ENCODE measurements around the gene PSMD13.

Gene PSMD13

DNA sequence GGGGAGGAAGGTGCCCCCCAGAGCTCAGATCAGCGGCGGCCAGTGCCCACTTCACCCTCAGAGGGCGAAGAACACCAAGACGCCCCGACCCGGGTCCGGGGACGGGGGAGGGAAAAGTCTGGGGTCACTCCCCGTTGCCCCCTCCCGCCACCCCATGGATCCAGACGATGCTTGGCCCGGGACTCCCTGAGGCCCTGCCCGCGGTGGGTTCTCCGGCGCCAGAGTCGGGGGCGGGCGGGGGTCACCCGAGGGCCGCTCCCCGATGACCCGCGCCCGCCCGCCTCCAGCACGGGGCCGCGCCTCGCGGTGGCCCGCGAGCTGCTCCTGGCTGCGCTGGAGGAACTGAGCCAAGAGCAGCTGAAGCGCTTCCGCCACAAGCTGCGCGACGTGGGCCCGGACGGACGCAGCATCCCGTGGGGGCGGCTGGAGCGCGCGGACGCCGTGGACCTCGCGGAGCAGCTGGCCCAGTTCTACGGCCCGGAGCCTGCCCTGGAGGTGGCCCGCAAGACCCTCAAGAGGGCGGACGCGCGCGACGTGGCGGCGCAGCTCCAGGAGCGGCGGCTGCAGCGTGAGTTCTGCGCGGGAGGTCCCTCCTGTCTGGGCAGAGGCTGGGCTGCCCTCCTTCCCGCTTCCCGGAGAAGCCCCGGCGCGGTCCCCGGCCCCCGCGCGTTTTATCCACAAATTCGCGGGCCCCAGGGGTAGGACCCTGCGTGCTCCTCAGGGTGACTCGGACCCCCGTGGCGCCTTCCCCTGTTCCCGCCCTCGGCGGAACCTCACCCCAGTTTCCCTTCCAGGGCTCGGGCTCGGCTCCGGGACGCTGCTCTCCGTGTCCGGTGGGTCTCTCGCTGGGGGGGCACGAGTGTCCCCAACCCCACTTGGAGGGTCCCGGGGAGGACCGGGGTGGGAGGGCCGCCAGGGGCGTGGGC, 42.5 kb downstream of the PSMD13 start:
- peak; percentile 32 for DNase-seq

DNA sequence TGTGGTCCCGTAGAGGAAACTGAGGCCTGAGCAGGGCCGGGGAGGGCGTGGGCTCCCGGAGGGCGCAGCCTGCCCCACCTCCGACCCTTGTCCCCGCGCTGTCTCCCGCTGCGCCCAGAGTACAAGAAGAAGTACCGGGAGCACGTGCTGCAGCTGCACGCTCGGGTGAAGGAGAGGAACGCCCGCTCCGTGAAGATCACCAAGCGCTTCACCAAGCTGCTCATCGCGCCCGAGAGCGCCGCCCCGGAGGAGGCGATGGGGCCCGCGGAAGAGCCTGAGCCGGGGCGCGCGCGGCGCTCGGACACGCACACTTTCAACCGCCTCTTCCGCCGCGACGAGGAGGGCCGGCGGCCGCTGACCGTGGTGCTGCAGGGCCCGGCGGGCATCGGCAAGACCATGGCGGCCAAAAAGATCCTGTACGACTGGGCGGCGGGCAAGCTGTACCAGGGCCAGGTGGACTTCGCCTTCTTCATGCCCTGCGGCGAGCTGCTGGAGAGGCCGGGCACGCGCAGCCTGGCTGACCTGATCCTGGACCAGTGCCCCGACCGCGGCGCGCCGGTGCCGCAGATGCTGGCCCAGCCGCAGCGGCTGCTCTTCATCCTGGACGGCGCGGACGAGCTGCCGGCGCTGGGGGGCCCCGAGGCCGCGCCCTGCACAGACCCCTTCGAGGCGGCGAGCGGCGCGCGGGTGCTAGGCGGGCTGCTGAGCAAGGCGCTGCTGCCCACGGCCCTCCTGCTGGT, 43.4 kb downstream of the PSMD13 start:
- DNase-seq, result peak; percentile 61

DNA sequence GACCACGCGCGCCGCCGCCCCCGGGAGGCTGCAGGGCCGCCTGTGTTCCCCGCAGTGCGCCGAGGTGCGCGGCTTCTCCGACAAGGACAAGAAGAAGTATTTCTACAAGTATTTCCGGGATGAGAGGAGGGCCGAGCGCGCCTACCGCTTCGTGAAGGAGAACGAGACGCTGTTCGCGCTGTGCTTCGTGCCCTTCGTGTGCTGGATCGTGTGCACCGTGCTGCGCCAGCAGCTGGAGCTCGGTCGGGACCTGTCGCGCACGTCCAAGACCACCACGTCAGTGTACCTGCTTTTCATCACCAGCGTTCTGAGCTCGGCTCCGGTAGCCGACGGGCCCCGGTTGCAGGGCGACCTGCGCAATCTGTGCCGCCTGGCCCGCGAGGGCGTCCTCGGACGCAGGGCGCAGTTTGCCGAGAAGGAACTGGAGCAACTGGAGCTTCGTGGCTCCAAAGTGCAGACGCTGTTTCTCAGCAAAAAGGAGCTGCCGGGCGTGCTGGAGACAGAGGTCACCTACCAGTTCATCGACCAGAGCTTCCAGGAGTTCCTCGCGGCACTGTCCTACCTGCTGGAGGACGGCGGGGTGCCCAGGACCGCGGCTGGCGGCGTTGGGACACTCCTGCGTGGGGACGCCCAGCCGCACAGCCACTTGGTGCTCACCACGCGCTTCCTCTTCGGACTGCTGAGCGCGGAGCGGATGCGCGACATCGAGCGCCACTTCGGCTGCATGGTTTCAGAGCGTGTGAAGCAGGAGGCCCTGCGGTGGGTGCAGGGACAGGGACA, 44.1 kb downstream of the PSMD13 start:
- peak; percentile 56 for DNase-seq

DNA sequence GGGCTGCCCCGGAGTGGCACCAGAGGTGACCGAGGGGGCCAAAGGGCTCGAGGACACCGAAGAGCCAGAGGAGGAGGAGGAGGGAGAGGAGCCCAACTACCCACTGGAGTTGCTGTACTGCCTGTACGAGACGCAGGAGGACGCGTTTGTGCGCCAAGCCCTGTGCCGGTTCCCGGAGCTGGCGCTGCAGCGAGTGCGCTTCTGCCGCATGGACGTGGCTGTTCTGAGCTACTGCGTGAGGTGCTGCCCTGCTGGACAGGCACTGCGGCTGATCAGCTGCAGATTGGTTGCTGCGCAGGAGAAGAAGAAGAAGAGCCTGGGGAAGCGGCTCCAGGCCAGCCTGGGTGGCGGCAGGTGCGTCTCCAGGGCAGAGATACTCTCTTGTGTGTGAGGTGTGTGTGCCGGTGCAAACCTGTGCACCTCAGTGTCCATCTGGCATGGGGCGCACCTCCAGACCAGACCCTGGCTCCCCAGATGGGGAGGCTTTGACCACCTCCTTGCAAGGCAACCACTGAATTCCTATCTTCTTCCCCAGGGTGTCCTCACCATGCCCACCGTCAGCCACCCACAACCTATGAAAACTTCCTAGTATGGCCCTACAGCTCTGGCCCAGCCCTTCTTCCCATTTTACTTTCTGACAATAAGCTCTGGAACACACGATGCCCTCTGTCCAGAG, 44.8 kb downstream of the PSMD13 start:
- DNase-seq, result peak; percentile 62

DNA sequence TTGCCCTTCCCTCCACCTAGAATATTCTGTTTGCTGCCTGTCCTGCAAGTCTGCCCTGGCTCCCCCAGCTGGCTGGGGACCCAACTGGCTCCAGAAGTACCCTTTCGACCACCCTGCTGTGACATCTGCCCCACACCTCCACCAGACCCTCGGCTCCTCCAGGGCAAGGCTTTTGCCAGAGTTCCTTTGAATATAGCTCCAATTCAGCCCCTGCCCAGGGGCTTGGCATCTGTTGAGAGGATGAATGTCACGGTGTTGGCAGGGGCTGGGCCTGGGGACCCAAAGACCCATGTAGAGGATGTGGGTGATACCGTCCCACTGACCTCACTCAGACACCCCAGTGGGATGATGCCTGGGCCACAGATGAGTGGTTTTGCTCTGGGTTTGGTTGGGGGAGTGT, 45.4 kb downstream of the PSMD13 start:
- DNase-seq, result no peak

DNA sequence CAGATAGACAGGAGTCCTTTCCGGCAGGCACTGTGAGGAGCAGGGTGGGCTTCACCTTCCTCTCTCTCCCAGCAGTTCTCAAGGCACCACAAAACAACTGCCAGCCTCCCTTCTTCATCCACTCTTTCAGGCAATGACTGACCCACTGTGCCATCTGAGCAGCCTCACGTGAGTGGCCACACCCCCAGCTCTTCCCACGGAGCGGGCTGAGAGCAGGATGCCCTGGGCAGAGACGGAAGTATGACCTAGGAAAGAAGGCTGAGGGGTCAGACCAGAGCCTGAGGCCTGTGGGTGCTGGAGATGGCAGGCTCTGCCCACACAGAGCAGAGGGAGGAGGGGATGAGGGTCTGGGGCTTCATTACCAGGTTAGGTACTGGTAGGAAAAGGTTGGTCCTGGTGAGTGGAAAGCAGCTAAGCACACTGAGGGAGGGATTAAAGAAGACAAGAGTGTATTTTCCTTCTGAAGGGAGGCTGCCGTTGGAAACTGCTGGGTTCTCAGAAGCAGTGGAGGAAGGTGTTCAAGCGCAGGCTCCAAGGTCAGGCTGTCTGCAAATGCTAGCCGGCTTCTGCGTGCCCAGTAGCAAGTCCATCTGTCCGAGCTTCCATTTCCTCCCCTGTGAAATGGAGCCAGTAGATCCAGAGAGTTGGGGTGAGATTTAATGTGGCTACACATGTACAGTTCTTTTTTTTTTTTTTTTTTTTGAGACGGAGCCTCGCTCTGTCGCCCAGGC, 46.0 kb downstream of the PSMD13 start:
- peak; percentile 37 for DNase-seq

DNA sequence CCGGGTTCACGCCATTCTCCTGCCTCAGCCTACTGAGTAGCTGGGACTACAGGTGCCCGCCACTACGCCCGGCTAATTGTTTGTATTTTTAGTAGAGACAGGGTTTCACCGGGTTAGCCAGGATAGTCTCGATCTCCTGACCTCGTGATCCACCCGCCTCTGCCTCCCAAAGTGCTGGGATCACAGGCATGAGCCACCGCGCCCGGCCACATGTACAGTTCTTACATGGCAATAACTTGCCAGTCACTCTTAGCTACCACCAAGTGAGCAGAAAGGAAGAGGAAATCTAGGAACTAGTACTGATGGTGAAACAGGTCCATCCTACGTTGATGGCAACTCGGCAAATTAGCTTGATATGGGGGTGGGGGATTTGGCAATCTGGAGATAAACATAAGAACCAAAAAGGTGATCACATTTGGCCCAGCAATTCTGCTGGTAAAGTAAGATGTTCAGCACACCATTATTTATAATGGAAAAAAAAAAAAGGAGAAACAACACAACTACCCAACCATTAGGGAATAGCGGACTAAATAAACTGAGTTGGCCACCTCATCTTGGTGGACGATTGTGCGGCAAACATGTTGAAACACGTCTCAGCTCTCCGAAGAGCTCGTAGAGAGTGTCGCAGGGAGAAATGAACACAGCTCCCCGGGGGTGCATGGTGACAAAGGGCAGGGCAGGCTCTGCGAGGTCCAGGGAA, 46.8 kb downstream of the PSMD13 start:
- DNase-seq, result peak; percentile 34

DNA sequence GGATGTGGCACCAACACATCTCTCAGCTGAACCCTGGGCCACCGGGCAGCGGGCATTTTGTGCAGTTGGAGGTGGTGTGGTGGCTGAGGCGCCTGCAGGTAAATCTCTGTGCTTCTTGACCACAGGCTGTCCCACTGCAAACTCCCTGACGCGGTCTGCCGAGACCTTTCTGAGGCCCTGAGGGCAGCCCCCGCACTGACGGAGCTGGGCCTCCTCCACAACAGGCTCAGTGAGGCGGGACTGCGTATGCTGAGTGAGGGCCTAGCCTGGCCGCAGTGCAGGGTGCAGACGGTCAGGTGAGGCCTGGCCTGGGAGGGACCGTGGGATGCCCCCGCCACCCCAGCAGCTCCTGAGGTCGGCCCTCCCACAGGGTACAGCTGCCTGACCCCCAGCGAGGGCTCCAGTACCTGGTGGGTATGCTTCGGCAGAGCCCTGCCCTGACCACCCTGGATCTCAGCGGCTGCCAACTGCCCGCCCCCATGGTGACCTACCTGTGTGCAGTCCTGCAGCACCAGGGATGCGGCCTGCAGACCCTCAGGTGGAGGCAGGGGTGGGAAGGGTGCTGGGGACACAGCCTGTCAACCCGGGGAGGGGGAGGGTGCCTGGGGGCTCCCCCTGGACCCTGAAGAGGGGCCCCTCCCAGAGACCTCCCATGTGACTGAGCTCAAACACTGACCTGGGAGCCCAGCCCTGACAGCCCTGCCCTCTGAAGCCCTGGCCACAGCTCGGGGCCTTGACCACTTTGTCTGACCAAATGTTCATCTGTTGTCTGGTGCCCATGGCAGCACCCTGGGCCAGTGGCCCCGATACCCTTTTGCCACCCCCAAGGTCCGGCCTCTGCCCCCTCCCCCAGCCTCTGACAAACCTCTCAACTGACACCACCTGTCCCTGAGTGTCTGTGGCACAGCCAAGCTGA, 47.6 kb downstream of the PSMD13 start:
- DNase-seq, result peak; percentile 35

DNA sequence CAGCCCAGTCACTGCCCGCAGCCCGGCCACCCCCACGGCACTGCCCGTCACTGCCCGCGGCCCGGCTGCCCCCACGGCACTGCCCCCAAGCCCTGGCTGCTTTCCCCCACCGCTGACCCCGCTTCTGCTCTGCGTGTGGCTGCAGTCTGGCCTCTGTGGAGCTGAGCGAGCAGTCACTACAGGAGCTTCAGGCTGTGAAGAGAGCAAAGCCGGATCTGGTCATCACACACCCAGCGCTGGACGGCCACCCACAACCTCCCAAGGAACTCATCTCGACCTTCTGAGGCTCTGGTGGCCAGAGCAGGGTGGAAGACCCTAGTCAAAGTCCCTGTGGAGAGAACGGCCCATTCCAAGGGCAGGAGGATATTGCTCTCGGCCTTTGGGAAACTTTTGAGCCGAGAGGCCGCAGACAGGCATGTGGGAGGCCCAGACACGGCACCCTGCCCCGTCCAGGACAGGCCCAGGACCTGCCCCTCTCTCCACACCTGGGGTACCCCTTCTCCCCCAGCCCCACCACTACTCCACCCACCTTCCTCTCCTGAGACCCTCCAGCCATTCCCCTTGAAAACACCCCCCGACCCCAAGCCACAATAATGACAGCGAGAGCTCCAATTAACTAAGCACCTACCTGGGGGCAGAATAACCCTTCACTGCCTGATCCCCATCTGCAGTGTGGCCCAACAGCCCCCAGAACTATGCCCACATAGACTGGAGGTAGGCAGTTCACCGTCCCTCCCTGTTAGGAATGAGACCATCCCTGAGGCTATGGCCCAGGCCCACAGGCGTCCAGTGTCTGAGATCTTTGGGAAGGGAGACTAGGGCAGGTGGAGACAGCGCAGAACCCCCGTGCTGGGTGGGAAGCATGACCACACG, 48.5 kb downstream of the PSMD13 start:
- DNase-seq, result peak; percentile 20

DNA sequence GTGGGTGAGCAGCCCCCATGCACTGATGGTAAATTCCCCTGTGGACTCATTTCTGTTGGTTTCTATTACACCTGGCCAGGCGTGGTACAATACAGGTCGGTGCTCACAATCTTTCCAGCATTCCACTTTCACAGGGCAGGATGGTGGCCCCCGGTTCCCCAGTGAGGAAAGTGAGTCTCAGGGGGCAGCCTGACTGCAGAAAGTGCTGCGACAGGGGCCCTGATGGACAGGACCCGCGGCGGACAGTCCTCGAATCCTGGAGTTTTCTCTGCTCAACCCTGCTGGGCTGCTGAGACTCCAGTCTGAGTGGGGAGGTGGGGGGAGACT, 49.1 kb downstream of the PSMD13 start:
- peak; percentile 23 for DNase-seq

DNA sequence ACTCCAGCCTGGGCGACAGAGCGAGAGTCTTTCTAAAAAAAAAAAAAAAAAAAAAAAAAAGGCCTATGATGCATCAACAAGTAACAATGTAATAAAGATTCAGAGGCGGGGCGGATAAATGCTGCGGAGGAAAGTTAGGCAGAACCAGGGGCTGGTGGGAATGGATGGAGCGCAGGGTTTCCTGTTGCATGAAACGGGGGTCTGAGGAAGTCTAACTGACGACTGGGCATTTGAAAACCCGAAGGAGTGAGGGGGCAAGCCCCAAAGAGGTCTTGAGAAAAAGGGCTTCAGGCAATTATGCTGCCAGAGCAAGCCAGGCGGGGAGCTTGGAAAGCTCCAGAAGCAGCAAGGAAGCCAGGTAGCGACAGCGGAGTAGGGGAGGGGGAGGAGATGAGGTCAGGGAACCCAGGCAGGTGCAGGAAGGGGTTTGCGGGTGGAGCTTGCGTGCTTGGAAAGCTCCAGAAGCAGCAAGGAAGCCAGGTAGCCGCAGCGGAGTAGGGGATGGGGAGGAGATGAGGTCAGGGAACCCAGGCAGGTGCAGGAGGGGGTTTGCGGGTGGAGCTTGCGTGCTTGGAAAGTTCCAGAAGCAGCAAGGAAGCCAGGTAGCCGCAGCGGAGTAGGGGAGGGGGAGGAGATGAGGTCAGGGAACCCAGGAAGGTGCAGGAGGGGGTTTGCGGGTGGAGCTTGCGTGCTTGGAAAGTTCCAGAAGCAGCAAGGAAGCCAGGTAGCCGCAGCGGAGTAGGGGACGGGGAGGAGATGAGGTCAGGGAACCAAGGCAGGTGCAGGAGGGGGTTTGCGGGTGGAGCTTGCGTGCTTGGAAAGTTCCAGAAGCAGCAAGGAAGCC, 50.4 kb downstream of the PSMD13 start:
- DNase-seq, result peak; percentile 51

DNA sequence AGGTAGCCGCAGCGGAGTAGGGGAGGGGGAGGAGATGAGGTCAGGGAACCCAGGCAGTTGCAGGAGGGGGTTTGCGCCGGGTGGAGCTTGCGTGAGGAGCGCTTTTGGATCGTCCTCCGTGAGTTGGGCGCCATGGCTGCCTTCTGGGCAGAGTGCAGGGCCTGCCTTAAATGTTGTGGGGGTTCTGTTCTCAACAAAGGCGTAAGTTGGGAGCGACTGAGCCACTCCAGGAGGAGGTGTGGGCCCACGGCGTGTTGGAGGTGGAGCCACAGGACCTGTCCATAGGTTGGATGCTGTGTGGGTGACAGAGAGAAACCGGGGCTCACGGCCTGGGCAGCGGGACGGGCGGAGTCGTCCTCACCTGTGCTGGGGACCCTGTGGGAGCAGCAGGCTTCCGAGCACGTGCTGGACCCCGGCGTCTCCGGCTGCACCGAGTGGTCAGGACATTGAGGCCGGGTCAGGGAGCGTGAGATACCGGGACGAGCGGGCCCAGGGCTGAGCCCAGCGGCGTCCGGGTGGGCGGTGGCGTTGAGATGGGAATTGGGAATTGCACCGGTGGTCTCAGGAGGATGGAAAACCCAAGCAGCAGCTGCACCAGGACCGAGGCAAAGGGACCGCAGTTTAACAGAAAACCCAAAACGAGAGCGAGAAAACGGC, 51.2 kb downstream of the PSMD13 start:
- DNase-seq, result peak; percentile 67

DNA sequence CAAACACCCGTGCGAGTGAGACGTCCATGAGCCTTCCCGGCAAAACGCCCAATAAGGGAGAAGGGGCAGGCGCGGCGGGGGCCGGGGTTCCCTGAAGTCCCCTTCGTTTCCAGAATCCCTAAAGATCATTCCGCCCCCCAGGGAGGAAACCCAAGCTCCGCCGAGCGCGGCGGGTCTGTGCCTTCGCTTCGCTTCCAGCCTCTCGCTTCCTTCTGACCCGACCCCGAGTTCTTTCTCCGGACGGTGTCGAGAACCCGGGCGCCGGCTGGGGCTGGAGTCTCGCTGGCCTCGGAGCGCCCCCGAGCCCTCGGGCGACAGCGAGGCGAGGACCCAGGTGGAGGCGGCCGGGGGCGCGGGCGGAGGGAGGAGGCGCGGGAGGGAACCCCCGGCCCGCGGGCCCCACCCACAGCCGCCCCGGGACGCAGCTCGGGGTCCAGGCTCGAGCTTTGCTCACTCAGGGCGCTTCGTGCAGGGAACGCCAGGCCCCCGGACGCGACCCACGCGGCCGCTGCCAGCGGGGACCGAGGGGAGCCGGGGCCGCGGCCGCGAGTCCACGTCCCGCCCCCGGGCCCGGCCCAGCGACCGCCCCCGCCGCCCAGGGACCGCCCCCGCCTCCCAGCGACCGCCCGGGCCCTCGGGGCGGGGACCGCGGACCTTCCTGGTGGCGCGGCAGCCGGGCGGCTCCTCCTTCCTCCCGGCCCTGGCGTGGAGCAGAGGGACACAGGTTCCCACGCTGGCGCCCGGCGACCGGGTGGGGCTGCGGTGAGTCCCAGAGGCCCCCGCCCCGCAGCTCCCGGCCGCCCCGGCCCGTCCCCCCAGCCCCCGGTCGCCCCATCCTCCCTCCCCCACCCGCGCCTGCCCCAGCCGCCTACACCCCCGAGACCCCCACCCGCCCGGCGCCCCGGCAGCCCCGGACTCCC, 52.0 kb downstream of the PSMD13 start, which contains the start of gene PGGHG:
TSS of gene PGGHG (plus strand) at position 649 of the 920 bp plus-strand sequence. CDS start 691 bp downstream, outside the sequence.
- peak; percentile 68 for DNase-seq

DNA sequence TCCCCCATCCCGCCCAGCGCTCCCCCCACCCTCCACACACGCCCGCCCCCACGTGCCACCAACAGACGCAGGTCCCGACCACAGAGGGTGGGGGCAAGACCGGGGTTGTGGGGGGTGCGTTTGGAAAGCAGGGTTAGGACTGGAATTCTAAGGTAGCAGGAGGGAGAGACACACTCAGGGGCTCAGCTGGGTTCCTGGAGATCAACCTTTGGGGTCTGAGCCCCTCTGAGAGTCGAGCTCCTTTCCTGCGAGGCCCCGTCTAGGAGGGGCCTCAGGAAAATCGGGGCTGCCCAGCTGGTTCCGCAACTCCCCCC, 52.6 kb downstream of the PSMD13 start:
- no peak for DNase-seq

DNA sequence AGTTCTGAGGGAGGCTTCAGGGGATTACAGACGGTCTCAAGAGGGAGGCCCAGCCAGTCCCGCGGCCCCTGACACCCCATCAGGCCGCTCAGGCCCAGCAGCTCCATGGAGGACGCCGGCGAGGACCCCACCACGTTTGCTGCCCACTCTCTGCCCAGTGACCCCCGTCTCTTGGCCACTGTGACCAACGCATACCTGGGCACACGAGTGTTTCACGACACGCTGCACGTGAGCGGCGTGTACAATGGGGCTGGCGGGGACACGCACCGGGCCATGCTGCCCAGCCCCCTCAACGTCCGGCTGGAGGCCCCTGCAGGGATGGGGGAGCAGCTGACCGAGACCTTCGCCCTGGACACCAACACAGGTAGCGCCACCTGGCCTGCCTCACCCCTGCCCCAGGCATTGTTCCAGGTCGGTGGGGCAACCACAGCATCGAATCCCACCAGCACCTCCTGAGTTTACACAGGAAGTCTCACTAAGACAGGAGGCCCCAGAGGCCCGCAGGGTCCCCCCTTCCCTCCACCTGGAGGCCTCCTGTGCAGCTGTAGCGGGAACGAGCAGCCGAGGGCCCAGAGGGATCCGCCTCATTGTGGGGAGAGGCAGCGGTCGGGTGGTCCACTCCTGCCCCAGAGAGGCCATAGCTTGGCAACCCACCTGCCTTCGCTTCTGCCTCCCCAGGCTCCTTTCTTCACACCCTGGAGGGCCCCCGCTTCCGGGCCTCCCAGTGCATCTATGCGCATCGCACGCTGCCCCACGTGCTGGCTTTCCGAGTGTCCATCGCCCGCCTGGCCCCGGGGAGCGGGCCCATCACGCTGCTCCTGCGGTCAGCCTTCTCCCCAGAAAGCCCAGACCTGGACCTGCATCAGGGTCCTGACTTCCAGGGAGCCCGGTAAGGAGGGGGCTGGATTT, 53.2 kb downstream of the PSMD13 start:
- peak; percentile 53 for DNase-seq

All from stimulated activated CD8-positive, alpha-beta memory T cell treated with anti-CD3 and anti-CD28 coated beads, Interleukin-4, amount 100 ng/mL, for 48 hours (primary cell).